Measurements from ENCODE around the gene UBALD2. TPM values are rescaled to one million over a fixed set of nuclear protein-coding genes. Genes with fewer than 3 reads are reported as not detected.

UBALD2 gene
- polyA plus RNA-seq, 3 donors, result 1.4 to 88.6 (median 2.2) TPM

GRCh38 chr17:76260220-76260619, 4.9 kb upstream of the UBALD2 start:
- H3K36me3 ChIP-seq (replicated peaks in 1 of 2; ENCODE audit: control insufficient read depth in 1 of 2, insufficient read depth in 2 of 2, low read length in 2 of 2), result no peaks in the 10 kb centered on the region
- no peak overlapping the region for H3K27ac ChIP-seq (ENCODE audit: low read depth in 1 of 2, low read length in 2 of 2)
- H3K36me3 Mint-ChIP-seq, result peaks cover 0 to 1% of the 10 kb centered on the region in 2 donors
- peaks cover 1 to 10% (median 2%) of the 10 kb centered on the region in 3 donors for H3K27me3 Mint-ChIP-seq (ENCODE audit: low read depth in 3 of 3)
- no peak overlapping the region for H3K4me2 ChIP-seq (replicated peaks; ENCODE audit: extremely low read depth, low read length, poor library complexity, severe bottlenecking)
- H3K79me2 ChIP-seq (ENCODE audit: insufficient read depth, low read length), result no peaks in the 10 kb centered on the region
- TF ChIP-seq CTCF (IDR thresholded peaks at IDR 0.05), result no peak
- intact Hi-C loops (cut with micrococcal nuclease), result loop anchor here in 1 of 2 donors (10.0 kb wide), 2 partner anchors 475 to 485 kb away; partner anchors contain the start of genes MFSD11 and SRSF2
- H3K4me1 Mint-ChIP-seq, result peaks cover 55% of the 10 kb centered on the region
- H3K4me3 Mint-ChIP-seq, result no peak overlapping the region
- DNase-seq, result no peak
- peaks cover 0 to 3% (median 0%) of the 10 kb centered on the region in 7 donors for H3K9me3 Mint-ChIP-seq
- peaks cover 45 to 53% of the 10 kb centered on the region in 2 donors for H3K4me1 ChIP-seq (ENCODE audit: control insufficient read depth in 1 of 2, insufficient read depth in 2 of 2, low read length in 2 of 2)
- 100% methylated on average over 7 of the region's 7 CpGs for WGBS (ENCODE audit: insufficient coverage)
- H3K27me3 ChIP-seq (ENCODE audit: control insufficient read depth in 2 of 2, insufficient read depth in 2 of 2, low read length in 2 of 2), result no peaks in the 10 kb centered on the region
- H2AFZ ChIP-seq (ENCODE audit: insufficient read depth, low read depth, low read length, poor library complexity, severe bottlenecking), result no peak overlapping the region
- H4K20me1 ChIP-seq (ENCODE audit: insufficient read depth, low read length), result no peaks in the 10 kb centered on the region
- H3K9ac ChIP-seq (ENCODE audit: insufficient read depth, low read length, poor library complexity, severe bottlenecking), result no peak overlapping the region
- H3K9me3 ChIP-seq (replicated peaks in 1 of 2; ENCODE audit: control insufficient read depth in 1 of 2, insufficient read depth in 1 of 2, low read length in 2 of 2), result no peaks in the 10 kb centered on the region
- H3K4me3 ChIP-seq (replicated peaks in 1 of 3; ENCODE audit: low read depth in 2 of 3, low read length in 3 of 3), result no peak overlapping the region
- H3K27ac Mint-ChIP-seq, result peak overlapping the region in 1 of 7 donors; percentile 54

- intact Hi-C loops (cut with micrococcal nuclease), result loop anchor here in 1 of 2 donors (10.0 kb wide), 2 partner anchors 474 to 486 kb away; partner anchors contain the start of genes MFSD11 and SRSF2
- Histone ChIP-seq H3K4me3 (replicated peaks in 1 of 3; ENCODE audit: low read depth in 2 of 3, low read length in 3 of 3) (no peak overlapping the region), H3K4me2 (replicated peaks; ENCODE audit: extremely low read depth, low read length, poor library complexity, severe bottlenecking) (no peak overlapping the region), H3K27me3 (ENCODE audit: control insufficient read depth in 2 of 2, insufficient read depth in 2 of 2, low read length in 2 of 2) (no peaks in the 10 kb centered on the region), H3K27ac (ENCODE audit: low read depth in 1 of 2, low read length in 2 of 2) (no peak overlapping the region), H3K9ac (ENCODE audit: insufficient read depth, low read length, poor library complexity, severe bottlenecking) (no peak overlapping the region), H3K9me3 (replicated peaks in 1 of 2; ENCODE audit: control insufficient read depth in 1 of 2, insufficient read depth in 1 of 2, low read length in 2 of 2) (no peaks in the 10 kb centered on the region), H3K79me2 (ENCODE audit: insufficient read depth, low read length) (peaks cover 4% of the 10 kb centered on the region), H2AFZ (ENCODE audit: insufficient read depth, low read depth, low read length, poor library complexity, severe bottlenecking) (no peak overlapping the region), H3K4me1 (ENCODE audit: control insufficient read depth in 1 of 2, insufficient read depth in 2 of 2, low read length in 2 of 2) (peaks cover 45 to 53% of the 10 kb centered on the region in 2 donors), H4K20me1 (ENCODE audit: insufficient read depth, low read length) (no peaks in the 10 kb centered on the region), H3K36me3 (replicated peaks in 1 of 2; ENCODE audit: control insufficient read depth in 1 of 2, insufficient read depth in 2 of 2, low read length in 2 of 2) (no peaks in the 10 kb centered on the region)
- WGBS (ENCODE audit: insufficient coverage), result 90% methylated on average over 4 of the region's 5 CpGs
- DNase-seq, result peak in 1 of 3 donors; percentile 15
- no peak overlapping the region for H3K27ac Mint-ChIP-seq
- H3K9me3 Mint-ChIP-seq, result peaks cover 0 to 3% (median 0%) of the 10 kb centered on the region in 7 donors
- no peak overlapping the region for H3K4me3 Mint-ChIP-seq
- H3K27me3 Mint-ChIP-seq (ENCODE audit: low read depth in 3 of 3), result peaks cover 1 to 10% (median 2%) of the 10 kb centered on the region in 3 donors
- TF ChIP-seq CTCF (IDR thresholded peaks at IDR 0.05), result no peak
- peaks cover 55% of the 10 kb centered on the region for H3K4me1 Mint-ChIP-seq
- H3K36me3 Mint-ChIP-seq, result peaks cover 0 to 1% of the 10 kb centered on the region in 2 donors
These were observed 4.5 kb upstream of the UBALD2 start for GRCh38 chr17:76260669-76261068.

All from CD14-positive monocyte (primary cell).